HG03060 (cell line): ENCODE data around the gene STIP1.
A peak's percentile ranks its signal among the peaks of the same experiment; 100 is the strongest.
"Not testable (repeated sequence)": the region's sequence is repeated elsewhere in the genome, so short reads cannot be mapped to it uniquely, and the experiment has no call there.

Source experiments
- ATAC-seq: cut with Tn5 transposase; IDR thresholded peaks from one replicate; pipeline ENCODE4 v1.9.1; 2021; ENCODE audit warnings: low read depth, moderate number of reproducible peaks; ENCODE audit not compliant: unreplicated experiment

STIP1 gene

GRCh38 chr11:64234647-64235379 lies 48.8 kb downstream of the STIP1 start:
- ATAC-seq, result no peak

- ATAC-seq, result no peak
Observed at GRCh38 chr11:64235437-64236161, 49.6 kb downstream of the STIP1 start.

GRCh38 chr11:64237484-64237951 lies 51.5 kb downstream of the STIP1 start:
- ATAC-seq, result no peak

GRCh38 chr11:64238076-64238475 lies 52.1 kb downstream of the STIP1 start:
- no peak for ATAC-seq

- ATAC-seq, result no peak
Observed at GRCh38 chr11:64238999-64239398, 53.0 kb downstream of the STIP1 start.

GRCh38 chr11:64239662-64240434 lies 53.9 kb downstream of the STIP1 start:
- peak; percentile 25 for ATAC-seq

- ATAC-seq, result peak; percentile 32
Observed at GRCh38 chr11:64240435-64241240, 54.7 kb downstream of the STIP1 start, which contains the start of gene FKBP2. FKBP2 (plus strand) TSS chr11:64241095; CDS start chr11:64242388, 1,293 bp downstream.

- ATAC-seq, result peak; percentile 43
Observed at GRCh38 chr11:64241241-64241490, 55.2 kb downstream of the STIP1 start.

- ATAC-seq, result peak; percentile 5
Observed at GRCh38 chr11:64241491-64242374, 55.8 kb downstream of the STIP1 start.

- ATAC-seq, result no peak
Observed at GRCh38 chr11:64243236-64243854, 57.4 kb downstream of the STIP1 start.

- no peak for ATAC-seq
Observed at GRCh38 chr11:64244107-64244506, 58.1 kb downstream of the STIP1 start.

GRCh38 chr11:64244966-64245365 lies 59.0 kb downstream of the STIP1 start:
- no peak for ATAC-seq

GRCh38 chr11:64245401-64245796 lies 59.4 kb downstream of the STIP1 start:
- ATAC-seq, result no peak

GRCh38 chr11:64245797-64246620 lies 60.0 kb downstream of the STIP1 start:
- ATAC-seq, result no peak

GRCh38 chr11:64246621-64246870 lies 60.6 kb downstream of the STIP1 start:
- ATAC-seq, result not testable (repeated sequence)

GRCh38 chr11:64246871-64247728 lies 61.1 kb downstream of the STIP1 start, which contains the start of gene PPP1R14B:
PPP1R14B (minus strand) TSS chr11:64246943; CDS start chr11:64246673, 270 bp downstream.
- no peak for ATAC-seq

GRCh38 chr11:64247729-64248531 lies 62.0 kb downstream of the STIP1 start:
- no peak for ATAC-seq
